ENCODE data around the gene MYO5B. TPM values are rescaled to one million over a fixed set of nuclear protein-coding genes. Genes with fewer than 3 reads are reported as not detected.

Gene MYO5B
- total and polyA plus RNA-seq, 10 of the 15 experiments (the other 5 are each of a cell fraction or from before 2014, with no cell fraction given): 2.5 to 4.5 (median 3.3) TPM

DNA sequence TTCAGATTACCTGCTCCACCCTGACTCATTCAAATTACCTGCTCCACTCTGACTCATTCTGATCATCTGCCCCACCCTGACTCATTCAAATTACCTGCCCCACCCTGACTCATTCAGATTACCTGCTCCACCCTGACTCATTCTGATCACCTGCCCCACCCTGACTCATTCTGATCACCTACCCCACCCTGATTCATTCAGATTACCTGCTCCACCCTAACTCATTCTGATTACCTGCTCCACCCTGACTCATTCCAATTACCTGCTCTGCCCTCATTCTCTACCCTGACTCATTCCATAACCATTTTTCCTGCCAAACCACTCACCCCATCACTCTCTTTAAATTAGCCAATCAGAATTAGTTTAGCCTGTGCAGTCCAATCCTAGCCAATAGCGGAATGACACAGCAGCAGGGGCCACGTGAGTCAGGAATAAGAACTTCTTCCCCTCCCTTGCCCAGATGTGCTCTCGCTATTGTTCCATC lies 45.2 kb upstream of the MYO5B start:
- TF ChIP-seq, protein P1, sequence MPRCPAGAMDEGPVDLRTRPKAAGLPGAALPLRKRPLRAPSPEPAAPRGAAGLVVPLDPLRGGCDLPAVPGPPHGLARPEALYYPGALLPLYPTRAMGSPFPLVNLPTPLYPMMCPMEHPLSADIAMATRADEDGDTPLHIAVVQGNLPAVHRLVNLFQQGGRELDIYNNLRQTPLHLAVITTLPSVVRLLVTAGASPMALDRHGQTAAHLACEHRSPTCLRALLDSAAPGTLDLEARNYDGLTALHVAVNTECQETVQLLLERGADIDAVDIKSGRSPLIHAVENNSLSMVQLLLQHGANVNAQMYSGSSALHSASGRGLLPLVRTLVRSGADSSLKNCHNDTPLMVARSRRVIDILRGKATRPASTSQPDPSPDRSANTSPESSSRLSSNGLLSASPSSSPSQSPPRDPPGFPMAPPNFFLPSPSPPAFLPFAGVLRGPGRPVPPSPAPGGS (IDR thresholded peaks at IDR 0.05; ENCODE audit: borderline replicate concordance, insufficient read depth, low read depth, low read length, poor library complexity, severe bottlenecking): peak; percentile 41
- TF ChIP-seq LARP7 (IDR thresholded peaks at IDR 0.05): no peak
- no peak for TF ChIP-seq KAT2A (conservative IDR thresholded peaks at IDR 0.05; ENCODE audit: control insufficient read depth, low read depth, low read length)
- no peak for TF ChIP-seq PML (IDR thresholded peaks at IDR 0.05; ENCODE audit: low read length)
- TF ChIP-seq, protein P2, sequence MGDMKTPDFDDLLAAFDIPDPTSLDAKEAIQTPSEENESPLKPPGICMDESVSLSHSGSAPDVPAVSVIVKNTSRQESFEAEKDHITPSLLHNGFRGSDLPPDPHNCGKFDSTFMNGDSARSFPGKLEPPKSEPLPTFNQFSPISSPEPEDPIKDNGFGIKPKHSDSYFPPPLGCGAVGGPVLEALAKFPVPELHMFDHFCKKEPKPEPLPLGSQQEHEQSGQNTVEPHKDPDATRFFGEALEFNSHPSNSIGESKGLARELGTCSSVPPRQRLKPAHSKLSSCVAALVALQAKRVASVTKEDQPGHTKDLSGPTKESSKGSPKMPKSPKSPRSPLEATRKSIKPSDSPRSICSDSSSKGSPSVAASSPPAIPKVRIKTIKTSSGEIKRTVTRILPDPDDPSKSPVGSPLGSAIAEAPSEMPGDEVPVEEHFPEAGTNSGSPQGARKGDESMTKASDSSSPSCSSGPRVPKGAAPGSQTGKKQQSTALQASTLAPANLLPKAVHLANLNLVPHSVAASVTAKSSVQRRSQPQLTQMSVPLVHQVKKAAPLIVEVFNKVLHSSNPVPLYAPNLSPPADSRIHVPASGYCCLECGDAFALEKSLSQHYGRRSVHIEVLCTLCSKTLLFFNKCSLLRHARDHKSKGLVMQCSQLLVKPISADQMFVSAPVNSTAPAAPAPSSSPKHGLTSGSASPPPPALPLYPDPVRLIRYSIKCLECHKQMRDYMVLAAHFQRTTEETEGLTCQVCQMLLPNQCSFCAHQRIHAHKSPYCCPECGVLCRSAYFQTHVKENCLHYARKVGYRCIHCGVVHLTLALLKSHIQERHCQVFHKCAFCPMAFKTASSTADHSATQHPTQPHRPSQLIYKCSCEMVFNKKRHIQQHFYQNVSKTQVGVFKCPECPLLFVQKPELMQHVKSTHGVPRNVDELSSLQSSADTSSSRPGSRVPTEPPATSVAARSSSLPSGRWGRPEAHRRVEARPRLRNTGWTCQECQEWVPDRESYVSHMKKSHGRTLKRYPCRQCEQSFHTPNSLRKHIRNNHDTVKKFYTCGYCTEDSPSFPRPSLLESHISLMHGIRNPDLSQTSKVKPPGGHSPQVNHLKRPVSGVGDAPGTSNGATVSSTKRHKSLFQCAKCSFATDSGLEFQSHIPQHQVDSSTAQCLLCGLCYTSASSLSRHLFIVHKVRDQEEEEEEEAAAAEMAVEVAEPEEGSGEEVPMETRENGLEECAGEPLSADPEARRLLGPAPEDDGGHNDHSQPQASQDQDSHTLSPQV (IDR thresholded peaks at IDR 0.05): no peak
- TF ChIP-seq ZNF622 (IDR thresholded peaks at IDR 0.05): no peak
- TF ChIP-seq GATAD2B (conservative IDR thresholded peaks at IDR 0.05; ENCODE audit: low read depth): no peak
- TF ChIP-seq SREBF1 (IDR thresholded peaks at IDR 0.05; ENCODE audit: low read length): no peak
- TF ChIP-seq ZNF384 (IDR thresholded peaks at IDR 0.05; ENCODE audit: borderline replicate concordance, low read depth, low read length): no peak
- 0 out of 2 replicates have a peak, but pooled peaks have one; percentile 18 for TF ChIP-seq NFYB (IDR thresholded peaks at IDR 0.05; ENCODE audit: insufficient read depth, low read depth, low read length)
- TF ChIP-seq EED (IDR thresholded peaks at IDR 0.05; ENCODE audit: low read depth): no peak
- Histone ChIP-seq H3K4me1 (ENCODE audit: control insufficient read depth, insufficient read depth, low read length) (no peaks in the 10 kb centered on the region), H2AFZ (ENCODE audit: control insufficient read depth, low read depth, low read length) (no peak overlapping the region), H3K36me3 (ENCODE audit: control insufficient read depth in 2 of 2, insufficient read depth in 2 of 2, low read length in 1 of 2) (no peaks in the 10 kb centered on the region), H3K9ac (ENCODE audit: control insufficient read depth, insufficient read depth, low read length) (no peak overlapping the region), H3K27me3 (replicated peaks in 1 of 2; ENCODE audit: control insufficient read depth in 2 of 2, insufficient read depth in 2 of 2, low read length in 1 of 2) (no peaks in the 10 kb centered on the region), H3K4me3 (no peak overlapping the region), H3K4me2 (ENCODE audit: control insufficient read depth, insufficient read depth) (no peak overlapping the region), H3K27ac (ENCODE audit: control insufficient read depth, insufficient read depth) (no peak overlapping the region), H3K79me2 (ENCODE audit: control insufficient read depth, insufficient read depth, low read length) (no peaks in the 10 kb centered on the region), H3K9me3 (replicated peaks; ENCODE audit: control insufficient read depth, insufficient read depth, low read length) (no peaks in the 10 kb centered on the region; the same call in 2 of the 3 replicates), H4K20me1 (ENCODE audit: control insufficient read depth, insufficient read depth) (no peaks in the 10 kb centered on the region)
- ChIA-PET SMC1A (ENCODE audit: uncharacterized antibody, unreplicated experiment) (no interaction called here), RAD21 (ENCODE audit: unreplicated experiment) (no interaction called here), CTCF (no interaction called here), POLR2A (no interaction called here)
- no peak for FAIRE-seq
- intact Hi-C loops (cut with micrococcal nuclease; ENCODE audit: unreplicated experiment): no loop called here
- 86% methylated on average over 3 of the region's 3 CpGs for WGBS (ENCODE audit: insufficient coverage, insufficient replicate concordance, low lambda C conversion rate, missing lambda C conversion rate)
- in situ Hi-C loops (cut with MboI): no loop called here
- ATAC-seq: no peak
- BruUV-seq (replicated peaks): no TSS peak
- DNase-seq (ENCODE audit: low read depth, low spot score): no peak
